ENCODE data around the gene ANKRA2. TPM values are rescaled to one million over a fixed set of nuclear protein-coding genes. Genes with fewer than 3 reads are reported as not detected.

ANKRA2 gene
- polyA plus RNA-seq, 3 donors = 13.4 to 14.9 (median 13.5) TPM

DNA sequence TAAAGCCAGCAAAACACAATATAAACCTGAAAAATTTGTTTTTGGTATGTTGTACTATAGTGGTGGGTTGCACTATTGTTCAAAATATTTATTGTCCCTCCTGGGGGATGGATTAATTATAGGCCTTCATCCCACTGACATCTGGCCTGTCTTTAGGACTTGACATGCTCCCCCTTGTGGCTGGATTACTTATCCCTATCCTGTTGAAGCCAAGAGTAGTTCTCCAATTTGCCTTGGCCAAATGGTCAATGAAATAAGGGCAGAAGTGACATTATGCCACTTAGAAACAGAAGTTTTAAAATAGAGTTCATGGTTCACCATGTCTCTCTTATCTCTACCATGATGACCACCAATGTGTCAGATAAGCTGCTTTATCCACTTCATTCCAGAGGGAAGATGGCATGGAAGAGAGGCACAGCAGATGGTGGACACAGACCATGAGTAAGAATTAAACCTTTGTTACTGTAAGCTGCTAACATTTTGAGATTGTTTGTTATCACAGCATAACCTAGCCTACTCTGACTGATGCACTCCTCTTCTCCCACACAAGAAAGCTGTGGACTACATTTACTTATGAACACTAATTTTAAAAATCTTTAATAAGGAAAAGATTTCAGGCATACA is 31.4 kb upstream of the ANKRA2 start:
- Mint-ChIP-seq H3K27me3 (ENCODE audit: low read depth in 3 of 3) (peaks cover 0 to 4% (median 3%) of the 10 kb centered on the region in 3 donors), H3K4me3 (no peak overlapping the region), H3K27ac (no peak overlapping the region), H3K9me3 (peaks cover 0 to 11% (median 8%) of the 10 kb centered on the region in 7 donors), H3K4me1 (no peaks in the 10 kb centered on the region), H3K36me3 (no peaks in the 10 kb centered on the region)
- Histone ChIP-seq H3K79me2 (ENCODE audit: insufficient read depth, low read length) (no peaks in the 10 kb centered on the region), H3K9me3 (replicated peaks in 1 of 2; ENCODE audit: control insufficient read depth in 1 of 2, insufficient read depth in 1 of 2, low read length in 2 of 2) (peaks cover 0 to 9% of the 10 kb centered on the region in 2 donors), H3K4me3 (replicated peaks in 1 of 3; ENCODE audit: low read depth in 2 of 3, low read length in 3 of 3) (no peak overlapping the region), H3K4me1 (ENCODE audit: control insufficient read depth in 1 of 2, insufficient read depth in 2 of 2, low read length in 2 of 2) (no peaks in the 10 kb centered on the region), H3K9ac (ENCODE audit: insufficient read depth, low read length, poor library complexity, severe bottlenecking) (no peak overlapping the region), H3K27me3 (ENCODE audit: control insufficient read depth in 2 of 2, insufficient read depth in 2 of 2, low read length in 2 of 2) (no peaks in the 10 kb centered on the region), H2AFZ (ENCODE audit: insufficient read depth, low read depth, low read length, poor library complexity, severe bottlenecking) (no peak overlapping the region), H3K27ac (ENCODE audit: low read depth in 1 of 2, low read length in 2 of 2) (no peak overlapping the region), H3K36me3 (replicated peaks in 1 of 2; ENCODE audit: control insufficient read depth in 1 of 2, insufficient read depth in 2 of 2, low read length in 2 of 2) (no peaks in the 10 kb centered on the region), H3K4me2 (replicated peaks; ENCODE audit: extremely low read depth, low read length, poor library complexity, severe bottlenecking) (no peak overlapping the region), H4K20me1 (ENCODE audit: insufficient read depth, low read length) (no peaks in the 10 kb centered on the region)
- DNase-seq = peak in 2 of 3 donors; percentile 32 to 33
- intact Hi-C loops (cut with micrococcal nuclease) = no loop called here
- TF ChIP-seq, protein P1, sequence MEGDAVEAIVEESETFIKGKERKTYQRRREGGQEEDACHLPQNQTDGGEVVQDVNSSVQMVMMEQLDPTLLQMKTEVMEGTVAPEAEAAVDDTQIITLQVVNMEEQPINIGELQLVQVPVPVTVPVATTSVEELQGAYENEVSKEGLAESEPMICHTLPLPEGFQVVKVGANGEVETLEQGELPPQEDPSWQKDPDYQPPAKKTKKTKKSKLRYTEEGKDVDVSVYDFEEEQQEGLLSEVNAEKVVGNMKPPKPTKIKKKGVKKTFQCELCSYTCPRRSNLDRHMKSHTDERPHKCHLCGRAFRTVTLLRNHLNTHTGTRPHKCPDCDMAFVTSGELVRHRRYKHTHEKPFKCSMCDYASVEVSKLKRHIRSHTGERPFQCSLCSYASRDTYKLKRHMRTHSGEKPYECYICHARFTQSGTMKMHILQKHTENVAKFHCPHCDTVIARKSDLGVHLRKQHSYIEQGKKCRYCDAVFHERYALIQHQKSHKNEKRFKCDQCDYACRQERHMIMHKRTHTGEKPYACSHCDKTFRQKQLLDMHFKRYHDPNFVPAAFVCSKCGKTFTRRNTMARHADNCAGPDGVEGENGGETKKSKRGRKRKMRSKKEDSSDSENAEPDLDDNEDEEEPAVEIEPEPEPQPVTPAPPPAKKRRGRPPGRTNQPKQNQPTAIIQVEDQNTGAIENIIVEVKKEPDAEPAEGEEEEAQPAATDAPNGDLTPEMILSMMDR (IDR thresholded peaks at IDR 0.05) = peak; percentile 85

DNA sequence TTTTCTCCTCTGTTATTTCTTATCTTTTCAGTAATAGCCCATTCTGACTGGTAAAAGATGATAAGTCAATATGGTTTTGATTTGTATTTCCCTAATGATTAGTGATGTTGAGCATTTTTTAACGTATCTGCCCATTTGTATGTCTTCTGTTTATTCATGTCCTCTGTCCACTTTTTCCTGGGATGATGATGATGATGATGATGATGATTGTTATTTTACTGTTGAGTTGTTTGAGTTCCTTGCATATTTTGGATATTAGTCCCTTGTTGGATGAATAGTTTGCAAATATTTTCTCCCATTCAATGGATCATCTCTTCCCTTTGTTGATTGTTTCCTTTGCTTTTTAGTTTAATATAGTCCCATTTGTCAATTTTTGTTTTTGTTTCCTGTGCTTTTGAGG is 27.1 kb upstream of the ANKRA2 start:
- no peak overlapping the region for H3K27ac Mint-ChIP-seq
- Histone ChIP-seq H4K20me1 (ENCODE audit: insufficient read depth, low read length) (no peaks in the 10 kb centered on the region), H3K4me3 (replicated peaks in 1 of 3; ENCODE audit: low read depth in 2 of 3, low read length in 3 of 3) (no peak overlapping the region), H3K27me3 (ENCODE audit: control insufficient read depth in 2 of 2, insufficient read depth in 2 of 2, low read length in 2 of 2) (no peaks in the 10 kb centered on the region), H2AFZ (ENCODE audit: insufficient read depth, low read depth, low read length, poor library complexity, severe bottlenecking) (no peak overlapping the region), H3K9me3 (replicated peaks in 1 of 2; ENCODE audit: control insufficient read depth in 1 of 2, insufficient read depth in 1 of 2, low read length in 2 of 2) (no peaks in the 10 kb centered on the region), H3K36me3 (replicated peaks in 1 of 2; ENCODE audit: control insufficient read depth in 1 of 2, insufficient read depth in 2 of 2, low read length in 2 of 2) (no peaks in the 10 kb centered on the region), H3K9ac (ENCODE audit: insufficient read depth, low read length, poor library complexity, severe bottlenecking) (no peak overlapping the region), H3K27ac (ENCODE audit: low read depth in 1 of 2, low read length in 2 of 2) (no peak overlapping the region), H3K4me1 (ENCODE audit: control insufficient read depth in 1 of 2, insufficient read depth in 2 of 2, low read length in 2 of 2) (no peaks in the 10 kb centered on the region), H3K79me2 (ENCODE audit: insufficient read depth, low read length) (no peaks in the 10 kb centered on the region), H3K4me2 (replicated peaks; ENCODE audit: extremely low read depth, low read length, poor library complexity, severe bottlenecking) (no peak overlapping the region)
- no peaks in the 10 kb centered on the region for H3K4me1 Mint-ChIP-seq
- WGBS (ENCODE audit: insufficient coverage) = no CpG with 5 or more reads among the region's 1 CpG
- H3K4me3 Mint-ChIP-seq = no peak overlapping the region
- H3K36me3 Mint-ChIP-seq = no peaks in the 10 kb centered on the region
- intact Hi-C loops (cut with micrococcal nuclease) = loop anchor here in 1 of 2 donors (5.0 kb wide), 1 partner anchor 200 kb away; no protein-coding TSS in a partner anchor
- DNase-seq = no peak
- H3K9me3 Mint-ChIP-seq = no peaks in the 10 kb centered on the region
- peaks cover 0 to 4% (median 1%) of the 10 kb centered on the region in 3 donors for H3K27me3 Mint-ChIP-seq (ENCODE audit: low read depth in 3 of 3)
- TF ChIP-seq, protein P1 (IDR thresholded peaks at IDR 0.05) = no peak

Data from CD14-positive monocyte (primary cell).